WERI-Rb-1 (cell line): ENCODE data around the gene TYMS.

Source experiments
- DNase-seq: peaks from one replicate; pipeline ENCODE4 v3.0.0-alpha.2; 2020
- H3K27ac ChIP-seq: fragments of 250-450 bp; sonication (Bioruptor Pico); 2 replicates; pipeline ENCODE4 v1.5.1; 2020; ENCODE audit warnings: mild to moderate bottlenecking, moderate library complexity
- H3K27me3 ChIP-seq: fragments of 250-450 bp; sonication (Bioruptor Pico); 2 replicates; pipeline ENCODE4 v1.5.1; 2021; ENCODE audit warnings: mild to moderate bottlenecking, low read depth, moderate library complexity; ENCODE audit not compliant: insufficient read depth, severe bottlenecking
- H3K36me3 ChIP-seq: fragments of 250-450 bp; sonication (Bioruptor Pico); 2 replicates; pipeline ENCODE4 v1.5.1; 2020; ENCODE audit warnings: mild to moderate bottlenecking, moderate library complexity
- H3K4me3 ChIP-seq: 2 replicates; pipeline ENCODE4 v1.5.1; 2011; ENCODE audit warnings: low read depth, mild to moderate bottlenecking, control low read depth, low read length
- H3K9me3 ChIP-seq: fragments of 250-450 bp; sonication (Bioruptor Pico); 2 replicates; pipeline ENCODE4 v1.5.1; 2021; ENCODE audit warnings: mild to moderate bottlenecking, moderate library complexity; ENCODE audit not compliant: severe bottlenecking
- CTCF ChIP-seq: IDR thresholded peaks from 2 replicates; pipeline ENCODE4 v1.5.1; 2011; ENCODE audit warnings: low read depth, mild to moderate bottlenecking, control low read depth, inconsistent platforms, low read length

TYMS gene

GRCh38 chr18:683531-683930, 26.1 kb downstream of the TYMS start:
- no peak for TF ChIP-seq CTCF
- H3K4me3 ChIP-seq = no peak overlapping the region
- no peaks in the 10 kb centered on the region for H3K9me3 ChIP-seq
- no peak for DNase-seq
- H3K27me3 ChIP-seq = no peaks in the 10 kb centered on the region
- H3K27ac ChIP-seq = no peak overlapping the region
- H3K36me3 ChIP-seq = peaks cover 11% of the 10 kb centered on the region

- Histone ChIP-seq H3K4me3 (no peak overlapping the region), H3K36me3 (peaks cover 11% of the 10 kb centered on the region), H3K27ac (no peak overlapping the region), H3K27me3 (no peaks in the 10 kb centered on the region), H3K9me3 (no peaks in the 10 kb centered on the region)
- TF ChIP-seq CTCF = no peak
- DNase-seq = no peak
Observed at GRCh38 chr18:685438-685837, 28.0 kb downstream of the TYMS start.

GRCh38 chr18:686339-687111, 29.1 kb downstream of the TYMS start:
- H3K4me3 ChIP-seq = no peak overlapping the region
- TF ChIP-seq CTCF = no peak
- peaks cover 11% of the 10 kb centered on the region for H3K36me3 ChIP-seq
- DNase-seq = peak; percentile 14
- no peaks in the 10 kb centered on the region for H3K9me3 ChIP-seq
- no peaks in the 10 kb centered on the region for H3K27me3 ChIP-seq
- no peak overlapping the region for H3K27ac ChIP-seq

GRCh38 chr18:688323-688722, 30.9 kb downstream of the TYMS start:
- no peak for TF ChIP-seq CTCF
- no peaks in the 10 kb centered on the region for H3K9me3 ChIP-seq
- no peak overlapping the region for H3K27ac ChIP-seq
- DNase-seq = no peak
- no peak overlapping the region for H3K4me3 ChIP-seq
- H3K36me3 ChIP-seq = peaks cover 11% of the 10 kb centered on the region
- no peaks in the 10 kb centered on the region for H3K27me3 ChIP-seq

GRCh38 chr18:692824-693223, 35.4 kb downstream of the TYMS start:
- Histone ChIP-seq H3K27ac (no peak overlapping the region), H3K36me3 (peaks cover 7% of the 10 kb centered on the region), H3K27me3 (no peaks in the 10 kb centered on the region), H3K9me3 (no peaks in the 10 kb centered on the region), H3K4me3 (no peak overlapping the region)
- no peak for DNase-seq
- TF ChIP-seq CTCF = no peak
